ENCODE data around the gene FYB1.
"Not testable (repeated sequence)": the region's sequence is repeated elsewhere in the genome, so short reads cannot be mapped to it uniquely, and the experiment has no call there.

The FYB1 gene

DNA sequence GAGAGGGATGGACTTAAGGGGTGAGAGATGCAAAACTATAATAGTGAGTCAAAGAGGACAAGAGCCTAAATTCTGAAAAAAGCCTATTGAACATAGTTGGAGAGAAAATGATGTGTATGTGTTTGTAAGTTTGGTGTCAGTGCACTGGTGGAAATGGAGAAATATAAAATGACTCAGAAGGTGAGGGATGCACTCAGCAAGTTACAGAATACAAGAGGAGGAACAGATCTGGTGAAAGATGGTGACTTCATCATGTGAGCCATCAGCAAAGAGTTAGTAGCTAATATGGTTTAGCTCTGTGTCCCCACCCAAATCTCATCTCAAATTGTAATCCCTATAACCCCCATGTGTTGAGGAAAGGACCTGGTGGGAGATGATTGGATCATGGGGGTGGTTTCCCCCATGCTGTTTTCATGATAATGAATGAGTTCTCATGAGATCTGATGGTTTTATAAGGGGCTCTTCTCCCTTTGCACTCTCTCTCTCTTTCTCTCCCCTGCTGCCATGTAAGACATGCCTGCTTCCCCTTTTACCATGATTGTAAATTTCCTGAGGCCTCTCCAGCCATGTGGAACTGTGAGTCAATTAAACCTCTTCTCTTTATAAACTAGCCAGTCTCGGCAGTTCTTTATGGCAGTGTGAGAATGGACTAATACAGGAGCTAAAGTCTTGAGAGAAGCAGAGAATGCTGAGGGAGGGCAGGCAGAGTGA lies 30.4 kb upstream of the FYB1 start:
- Histone ChIP-seq H3K36me3 (ENCODE audit: control insufficient read depth, insufficient read depth, low read length) (no peaks in the 10 kb centered on the region), H3K9me3 (ENCODE audit: control insufficient read depth, low read length) (peaks cover 5% of the 10 kb centered on the region), H3K4me1 (ENCODE audit: control insufficient read depth, insufficient read depth, low read length, poor library complexity, severe bottlenecking) (no peaks in the 10 kb centered on the region), H3K4me3 (ENCODE audit: extremely low read depth, insufficient read depth, low read length, poor library complexity, severe bottlenecking) (no peak overlapping the region), H3K27ac (ENCODE audit: low read depth, low read length, severe bottlenecking) (no peak overlapping the region)
- 80% methylated on average over 1 of the region's 1 CpG; no CpG with 5 or more reads in 1 of the 2 experiments for WGBS, 2 experiments (ENCODE audit: insufficient coverage in 2 of 2)

GRCh38 chr5:39249069-39249468 lies 29.7 kb upstream of the FYB1 start:
- Histone ChIP-seq H3K9me3 (ENCODE audit: control insufficient read depth, low read length) (peaks cover 5% of the 10 kb centered on the region), H3K36me3 (ENCODE audit: control insufficient read depth, insufficient read depth, low read length) (no peaks in the 10 kb centered on the region)
- WGBS, 2 experiments (ENCODE audit: insufficient coverage in 2 of 2): no CpG with 5 or more reads among the region's 1 CpG

GRCh38 chr5:39240750-39241149 lies 21.4 kb upstream of the FYB1 start:
- Histone ChIP-seq H3K27ac (ENCODE audit: low read depth, low read length, severe bottlenecking) (no peak overlapping the region), H3K9me3 (ENCODE audit: control insufficient read depth, low read length) (no peaks in the 10 kb centered on the region), H3K4me3 (ENCODE audit: extremely low read depth, insufficient read depth, low read length, poor library complexity, severe bottlenecking) (no peak overlapping the region), H3K36me3 (ENCODE audit: control insufficient read depth, insufficient read depth, low read length) (no peaks in the 10 kb centered on the region), H3K4me1 (ENCODE audit: control insufficient read depth, insufficient read depth, low read length, poor library complexity, severe bottlenecking) (no peaks in the 10 kb centered on the region)
- whole genome bisulfite sequencing, 2 experiments (ENCODE audit: insufficient coverage in 2 of 2): no CpG with 5 or more reads among the region's 1 CpG

More at GRCh38 chr5:39249069-39249468, 29.7 kb upstream of the FYB1 start:
- Histone ChIP-seq H3K27ac (ENCODE audit: low read depth, low read length, severe bottlenecking) (no peak overlapping the region), H3K4me1 (ENCODE audit: control insufficient read depth, insufficient read depth, low read length, poor library complexity, severe bottlenecking) (no peaks in the 10 kb centered on the region), H3K4me3 (ENCODE audit: extremely low read depth, insufficient read depth, low read length, poor library complexity, severe bottlenecking) (no peak overlapping the region)

GRCh38 chr5:39238366-39239105 lies 19.2 kb upstream of the FYB1 start:
- Histone ChIP-seq H3K4me3 (ENCODE audit: extremely low read depth, insufficient read depth, low read length, poor library complexity, severe bottlenecking) (no peak overlapping the region), H3K27ac (ENCODE audit: low read depth, low read length, severe bottlenecking) (no peak overlapping the region), H3K36me3 (ENCODE audit: control insufficient read depth, insufficient read depth, low read length) (no peaks in the 10 kb centered on the region), H3K9me3 (ENCODE audit: control insufficient read depth, low read length) (no peaks in the 10 kb centered on the region), H3K4me1 (ENCODE audit: control insufficient read depth, insufficient read depth, low read length, poor library complexity, severe bottlenecking) (no peaks in the 10 kb centered on the region)
- WGBS, 2 experiments (ENCODE audit: insufficient coverage in 2 of 2): 80 to 82% methylated on average over 2 to 3 of the region's 3 CpGs

- no peaks in the 10 kb centered on the region for H3K36me3 ChIP-seq (ENCODE audit: control insufficient read depth, insufficient read depth, low read length)
Measured at GRCh38 chr5:39236718-39237117, 17.4 kb upstream of the FYB1 start.

DNA sequence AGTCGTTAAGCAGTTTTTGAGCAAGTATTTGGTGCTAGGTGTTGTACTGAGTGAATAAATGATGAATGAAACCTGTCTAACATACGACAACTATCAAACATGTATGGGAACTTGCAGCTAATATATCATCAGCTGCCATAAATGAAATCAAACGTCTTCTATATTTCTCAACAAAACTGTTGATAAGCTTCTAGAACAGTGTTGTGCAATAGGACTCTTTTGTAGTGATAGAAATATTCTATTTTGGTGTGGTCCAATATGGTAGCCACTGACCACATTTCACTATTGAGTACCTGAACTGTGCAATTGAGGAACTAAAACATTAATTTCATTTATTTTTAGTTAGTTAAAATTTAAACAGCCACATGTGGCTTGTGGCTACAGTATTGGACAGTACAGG lies 16.3 kb upstream of the FYB1 start:
- no peaks in the 10 kb centered on the region for H3K36me3 ChIP-seq (ENCODE audit: control insufficient read depth, insufficient read depth, low read length)
- WGBS, 2 experiments (ENCODE audit: insufficient coverage in 2 of 2): no CpG with 5 or more reads among the region's 3 CpGs
- no peaks in the 10 kb centered on the region for H3K4me1 ChIP-seq (ENCODE audit: control insufficient read depth, insufficient read depth, low read length, poor library complexity, severe bottlenecking)
- no peaks in the 10 kb centered on the region for H3K9me3 ChIP-seq (ENCODE audit: control insufficient read depth, low read length)
- H3K4me3 ChIP-seq (ENCODE audit: extremely low read depth, insufficient read depth, low read length, poor library complexity, severe bottlenecking): no peak overlapping the region
- H3K27ac ChIP-seq (ENCODE audit: low read depth, low read length, severe bottlenecking): no peak overlapping the region

More at GRCh38 chr5:39236718-39237117, 17.4 kb upstream of the FYB1 start:
- WGBS, 2 experiments (ENCODE audit: insufficient coverage in 2 of 2): no CpG with 5 or more reads among the region's 1 CpG
- H3K9me3 ChIP-seq (ENCODE audit: control insufficient read depth, low read length): no peaks in the 10 kb centered on the region
- no peak overlapping the region for H3K27ac ChIP-seq (ENCODE audit: low read depth, low read length, severe bottlenecking)
- H3K4me1 ChIP-seq (ENCODE audit: control insufficient read depth, insufficient read depth, low read length, poor library complexity, severe bottlenecking): no peaks in the 10 kb centered on the region
- no peak overlapping the region for H3K4me3 ChIP-seq (ENCODE audit: extremely low read depth, insufficient read depth, low read length, poor library complexity, severe bottlenecking)

- not testable (repeated sequence) for H3K36me3 ChIP-seq (ENCODE audit: control insufficient read depth, insufficient read depth, low read length); H3K4me3 ChIP-seq (ENCODE audit: extremely low read depth, insufficient read depth, low read length, poor library complexity, severe bottlenecking); H3K9me3 ChIP-seq (ENCODE audit: control insufficient read depth, low read length); H3K4me1 ChIP-seq (ENCODE audit: control insufficient read depth, insufficient read depth, low read length, poor library complexity, severe bottlenecking); H3K27ac ChIP-seq (ENCODE audit: low read depth, low read length, severe bottlenecking)
- 100% methylated on average over 1 of the region's 1 CpG; no CpG with 5 or more reads in 1 of the 2 experiments for WGBS, 2 experiments (ENCODE audit: insufficient coverage in 2 of 2)
Measured at GRCh38 chr5:39234494-39234893, 15.1 kb upstream of the FYB1 start.

DNA sequence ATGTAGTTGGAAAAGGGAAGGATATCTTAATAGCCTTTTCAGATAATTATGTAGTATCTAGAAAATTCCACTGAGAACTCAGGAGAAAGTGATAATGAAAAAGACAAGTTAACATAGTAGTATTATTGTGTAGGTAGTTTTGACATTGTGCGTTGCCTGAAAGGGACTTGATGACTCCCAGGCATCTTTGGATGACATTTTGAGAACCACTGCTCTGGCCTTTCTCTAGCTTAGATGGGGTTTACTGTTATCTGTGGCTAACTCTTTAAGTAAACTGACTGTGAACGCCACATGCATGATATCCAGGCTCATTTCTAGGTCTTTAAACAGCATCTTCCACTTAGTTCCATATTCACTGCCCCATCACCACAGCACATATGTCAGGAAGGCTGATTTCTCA lies 14.4 kb upstream of the FYB1 start:
- no peaks in the 10 kb centered on the region for H3K4me1 ChIP-seq (ENCODE audit: control insufficient read depth, insufficient read depth, low read length, poor library complexity, severe bottlenecking)
- H3K9me3 ChIP-seq (ENCODE audit: control insufficient read depth, low read length): no peaks in the 10 kb centered on the region
- no peak overlapping the region for H3K27ac ChIP-seq (ENCODE audit: low read depth, low read length, severe bottlenecking)
- H3K36me3 ChIP-seq (ENCODE audit: control insufficient read depth, insufficient read depth, low read length): no peaks in the 10 kb centered on the region
- 75 to 92% methylated on average over 1 of the region's 2 CpGs for WGBS, 2 experiments (ENCODE audit: insufficient coverage in 2 of 2)
- no peak overlapping the region for H3K4me3 ChIP-seq (ENCODE audit: extremely low read depth, insufficient read depth, low read length, poor library complexity, severe bottlenecking)

GRCh38 chr5:39231705-39232525 lies 12.6 kb upstream of the FYB1 start:
- no peak overlapping the region for H3K27ac ChIP-seq (ENCODE audit: low read depth, low read length, severe bottlenecking)
- WGBS, 2 experiments (ENCODE audit: insufficient coverage in 2 of 2): 80 to 100% methylated on average over 1 to 2 of the region's 4 CpGs
- no peaks in the 10 kb centered on the region for H3K36me3 ChIP-seq (ENCODE audit: control insufficient read depth, insufficient read depth, low read length)
- H3K9me3 ChIP-seq (ENCODE audit: control insufficient read depth, low read length): no peaks in the 10 kb centered on the region
- H3K4me1 ChIP-seq (ENCODE audit: control insufficient read depth, insufficient read depth, low read length, poor library complexity, severe bottlenecking): no peaks in the 10 kb centered on the region
- H3K4me3 ChIP-seq (ENCODE audit: extremely low read depth, insufficient read depth, low read length, poor library complexity, severe bottlenecking): no peak overlapping the region

DNA sequence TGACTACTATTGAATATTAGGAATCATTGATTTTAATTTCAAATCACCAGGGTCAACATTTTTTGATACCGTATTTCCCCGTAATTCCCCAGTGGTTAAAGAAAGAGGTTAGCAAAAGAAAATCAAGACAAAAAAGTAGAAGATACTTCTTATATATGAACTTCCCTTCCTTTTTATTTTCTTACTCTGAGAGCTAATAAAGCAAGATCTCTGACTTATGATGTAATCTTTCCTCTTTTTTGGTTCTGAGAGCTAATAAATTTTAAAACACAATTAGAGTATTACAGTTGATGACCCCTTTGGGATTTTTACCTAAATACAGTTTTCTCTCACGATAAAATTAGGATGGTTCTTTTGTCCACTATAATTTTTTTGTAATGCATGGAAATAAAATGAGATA lies 9.2 kb upstream of the FYB1 start:
- Histone ChIP-seq H3K4me3 (ENCODE audit: extremely low read depth, insufficient read depth, low read length, poor library complexity, severe bottlenecking) (no peak overlapping the region), H3K9me3 (ENCODE audit: control insufficient read depth, low read length) (no peaks in the 10 kb centered on the region), H3K27ac (ENCODE audit: low read depth, low read length, severe bottlenecking) (no peak overlapping the region), H3K36me3 (ENCODE audit: control insufficient read depth, insufficient read depth, low read length) (no peaks in the 10 kb centered on the region), H3K4me1 (ENCODE audit: control insufficient read depth, insufficient read depth, low read length, poor library complexity, severe bottlenecking) (no peaks in the 10 kb centered on the region)
- 100% methylated on average over 1 of the region's 3 CpGs; no CpG with 5 or more reads in 1 of the 2 experiments for WGBS, 2 experiments (ENCODE audit: insufficient coverage in 2 of 2)

Measured in mesodermal cell (in vitro differentiated cells).